SK-N-MC (cell line): ENCODE measurements around the gene PRMT9.

ENCODE experiments used
- DNase-seq: peaks from one replicate; pipeline ENCODE4 v3.0.0-alpha.2; 2011; ENCODE audit warnings: low read depth, low spot score
- H3K27ac ChIP-seq: fragments of 200-600 bp; sonication (generic); 2 replicates; pipeline ENCODE4 v1.5.1; 2016; ENCODE audit warnings: mixed run types
- H3K36me3 ChIP-seq: fragments of 200-600 bp; sonication (generic); 2 replicates; pipeline ENCODE4 v1.6.1; 2017; ENCODE audit warnings: antibody characterized with exemption, low read length, mixed read lengths; ENCODE audit not compliant: insufficient read depth
- H3K4me3 ChIP-seq: fragments of 200-600 bp; sonication (generic); 2 replicates; pipeline ENCODE4 v1.5.1; 2016
- H3K9ac ChIP-seq: fragments of 200-600 bp; sonication (generic); 2 replicates; pipeline ENCODE4 v1.8.0; 2017; ENCODE audit warnings: mixed run types, mixed read lengths; ENCODE audit not compliant: insufficient read length
- H3K9me3 ChIP-seq: fragments of 200-600 bp; sonication (generic); 2 replicates; pipeline ENCODE4 v1.6.1; 2017; ENCODE audit warnings: low read depth, mild to moderate bottlenecking, antibody characterized with exemption, low read length, moderate library complexity, mixed read lengths
- EZH2 ChIP-seq: fragments of 200-600 bp; sonication (generic); IDR thresholded peaks from one replicate; pipeline ENCODE4 v1.6.1; 2017; ENCODE audit warnings: antibody characterized with exemption
- FOXP2 ChIP-seq: optimal IDR thresholded peaks from 2 replicates; pipeline ENCODE3; 2011; ENCODE audit warnings: mild to moderate bottlenecking, moderate library complexity; ENCODE audit not compliant: insufficient read depth; ENCODE audit errors: extremely low read length, control extremely low read depth
- POLR2AphosphoS5 ChIP-seq: IDR thresholded peaks from 2 replicates; pipeline ENCODE4 v1.6.1; 2012; ENCODE audit warnings: mild to moderate bottlenecking, low read depth, low read length, borderline replicate concordance

Gene PRMT9

GRCh38 chr4:147651563-147651962, 32.4 kb downstream of the PRMT9 start:
- Histone ChIP-seq H3K9me3 (no peaks in the 10 kb centered on the region), H3K4me3 (no peak overlapping the region), H3K36me3 (peaks cover 16% of the 10 kb centered on the region), H3K9ac (no peak overlapping the region), H3K27ac (no peak overlapping the region)
- TF ChIP-seq POLR2AphosphoS5 (no peak), FOXP2 (no peak), EZH2 (no peak)
- no peak for DNase-seq

- H3K9me3 ChIP-seq = no peaks in the 10 kb centered on the region
- H3K36me3 ChIP-seq = peaks cover 11% of the 10 kb centered on the region
These were observed 35.3 kb downstream of the PRMT9 start for GRCh38 chr4:147648656-147649055.

GRCh38 chr4:147645099-147645498, 38.9 kb downstream of the PRMT9 start:
- no peak overlapping the region for H3K4me3 ChIP-seq
- H3K9ac ChIP-seq = no peak overlapping the region
- no peaks in the 10 kb centered on the region for H3K9me3 ChIP-seq
- H3K36me3 ChIP-seq = peaks cover 27% of the 10 kb centered on the region
- no peak for TF ChIP-seq EZH2
- TF ChIP-seq FOXP2 = no peak
- no peak for TF ChIP-seq POLR2AphosphoS5
- H3K27ac ChIP-seq = no peak overlapping the region
- DNase-seq = no peak

More at GRCh38 chr4:147648656-147649055, 35.3 kb downstream of the PRMT9 start:
- H3K27ac ChIP-seq = no peak overlapping the region
- no peak overlapping the region for H3K9ac ChIP-seq
- DNase-seq = no peak
- H3K4me3 ChIP-seq = no peak overlapping the region
- TF ChIP-seq FOXP2 = no peak
- no peak for TF ChIP-seq EZH2
- TF ChIP-seq POLR2AphosphoS5 = no peak

GRCh38 chr4:147644471-147644870, 39.5 kb downstream of the PRMT9 start:
- H3K36me3 ChIP-seq = peaks cover 27% of the 10 kb centered on the region
- no peak for TF ChIP-seq POLR2AphosphoS5
- no peak for TF ChIP-seq FOXP2
- no peak for TF ChIP-seq EZH2
- no peaks in the 10 kb centered on the region for H3K9me3 ChIP-seq
- DNase-seq = no peak
- H3K9ac ChIP-seq = no peak overlapping the region
- no peak overlapping the region for H3K27ac ChIP-seq
- H3K4me3 ChIP-seq = no peak overlapping the region

DNA sequence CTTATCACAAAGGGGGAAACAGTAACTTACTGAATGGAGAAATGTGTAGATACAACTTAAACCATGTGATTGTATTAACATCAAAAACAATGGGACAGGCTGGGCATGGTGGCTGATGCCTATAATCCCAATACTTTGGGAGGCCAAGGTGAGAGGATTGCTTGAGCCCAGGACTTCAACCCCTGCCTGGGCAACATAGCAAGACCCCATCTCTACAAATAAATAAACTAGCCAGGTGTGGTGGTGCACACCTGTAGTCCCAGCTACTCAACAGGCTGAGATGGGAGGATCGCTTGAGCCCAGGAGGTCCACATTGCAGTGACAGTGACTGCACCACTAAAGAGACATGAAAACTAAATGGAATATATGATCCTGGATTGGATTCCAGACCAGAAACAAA, 40.3 kb downstream of the PRMT9 start:
- no peaks in the 10 kb centered on the region for H3K9me3 ChIP-seq
- no peak for DNase-seq
- peaks cover 24% of the 10 kb centered on the region for H3K36me3 ChIP-seq
- no peak overlapping the region for H3K4me3 ChIP-seq
- H3K9ac ChIP-seq = no peak overlapping the region
- TF ChIP-seq EZH2 = no peak
- no peak overlapping the region for H3K27ac ChIP-seq

DNA sequence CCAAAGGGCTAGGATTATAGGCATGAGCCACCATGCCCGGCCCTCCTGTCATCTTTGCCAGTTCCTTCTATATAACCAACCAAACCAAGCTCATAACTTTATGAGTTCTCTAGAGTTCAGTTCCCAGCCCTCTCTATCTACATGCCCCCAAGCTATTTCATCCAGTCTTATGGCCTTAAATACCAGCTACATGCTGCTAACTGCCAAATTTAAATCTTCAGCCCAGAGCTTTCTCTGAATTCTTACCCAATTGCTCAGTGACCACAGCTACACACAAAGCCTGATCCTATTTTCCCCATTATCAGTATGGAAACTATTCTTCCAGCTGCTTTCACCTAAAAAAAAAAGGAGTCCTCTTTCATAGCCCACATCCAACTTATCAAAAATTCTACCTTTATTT, 43.6 kb downstream of the PRMT9 start:
- Histone ChIP-seq H3K36me3 (peaks cover 51% of the 10 kb centered on the region), H3K9me3 (peaks cover 5% of the 10 kb centered on the region; the same call in 1 of the 2 replicates), H3K27ac (no peak overlapping the region), H3K4me3 (no peak overlapping the region), H3K9ac (no peak overlapping the region)
- no peak for TF ChIP-seq FOXP2
- no peak for TF ChIP-seq POLR2AphosphoS5
- no peak for TF ChIP-seq EZH2
- no peak for DNase-seq

- Histone ChIP-seq H3K36me3 (peaks cover 60% of the 10 kb centered on the region), H3K9ac (no peak overlapping the region), H3K9me3 (peaks cover 5% of the 10 kb centered on the region; the same call in 1 of the 2 replicates), H3K4me3 (no peak overlapping the region), H3K27ac (no peak overlapping the region)
- TF ChIP-seq FOXP2 = no peak
- no peak for TF ChIP-seq POLR2AphosphoS5
- TF ChIP-seq EZH2 = no peak
- no peak for DNase-seq
These were observed 44.6 kb downstream of the PRMT9 start for GRCh38 chr4:147639388-147639787.

DNA sequence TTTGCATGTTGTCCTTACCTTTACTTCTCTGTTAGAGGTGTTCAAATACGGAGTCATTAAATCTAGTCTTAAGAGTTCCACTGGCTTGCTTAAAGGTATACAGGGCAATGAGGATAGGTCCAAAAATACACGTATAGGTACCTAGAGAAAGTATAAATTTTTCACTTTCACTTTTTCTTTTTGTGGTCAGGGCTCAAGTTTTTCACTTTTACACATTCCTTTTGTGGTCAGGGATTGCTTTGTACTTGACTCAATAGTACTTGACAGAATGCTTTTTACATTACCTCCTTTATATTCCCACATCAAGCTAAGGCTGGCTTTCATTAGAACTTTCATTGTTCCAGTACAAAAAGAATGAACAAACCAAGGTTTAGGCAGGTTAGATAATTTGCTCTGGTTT, 45.0 kb downstream of the PRMT9 start:
- DNase-seq = no peak
- H3K36me3 ChIP-seq = peaks cover 64% of the 10 kb centered on the region
- no peak overlapping the region for H3K4me3 ChIP-seq
- no peak overlapping the region for H3K27ac ChIP-seq
- H3K9me3 ChIP-seq = peaks cover 5% of the 10 kb centered on the region; the same call in 1 of the 2 replicates
- TF ChIP-seq FOXP2 (no peak), EZH2 (no peak), POLR2AphosphoS5 (no peak)
- no peak overlapping the region for H3K9ac ChIP-seq

DNA sequence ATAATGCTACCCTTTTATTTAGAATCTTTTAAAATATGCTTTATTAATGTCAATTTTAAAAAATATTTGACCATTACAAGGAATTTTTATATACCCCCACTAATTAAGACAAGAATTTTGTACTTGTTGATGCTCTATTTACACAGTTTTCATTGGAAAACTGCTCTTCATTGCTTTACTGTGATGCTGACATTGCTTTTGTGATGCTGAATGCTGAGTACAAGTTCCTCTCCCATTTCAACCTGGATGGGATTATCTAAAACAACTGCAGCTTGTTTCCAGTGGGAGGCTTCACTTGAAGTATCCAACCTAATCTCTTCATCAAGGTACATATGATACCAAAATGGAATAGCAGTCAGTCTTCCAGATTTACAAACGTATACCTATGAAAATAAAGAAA, 45.6 kb downstream of the PRMT9 start:
- Histone ChIP-seq H3K9me3 (peaks cover 5% of the 10 kb centered on the region; the same call in 1 of the 2 replicates), H3K9ac (no peak overlapping the region), H3K4me3 (no peak overlapping the region), H3K36me3 (peaks cover 67% of the 10 kb centered on the region), H3K27ac (no peak overlapping the region)
- TF ChIP-seq POLR2AphosphoS5 = no peak
- TF ChIP-seq EZH2 = no peak
- TF ChIP-seq FOXP2 = no peak
- no peak for DNase-seq
